ENCODE measurements around the gene ZNF516. TPM values are rescaled to one million over a fixed set of nuclear protein-coding genes. Genes with fewer than 3 reads are reported as not detected.
A peak's percentile ranks its signal among the peaks of the same experiment; 100 is the strongest.

ZNF516 gene
- total and polyA plus RNA-seq, 10 of the 15 experiments (the other 5 are each of a cell fraction or from before 2014, with no cell fraction given), result 2.0 to 32.0 (median 8.3) TPM

- in situ Hi-C loops (cut with MboI), result no loop called here
- BruUV-seq (replicated peaks), result no TSS peak
- peak overlapping the region; percentile 61 for H3K4me3 ChIP-seq
- H3K4me2 ChIP-seq (ENCODE audit: control insufficient read depth, insufficient read depth), result peak overlapping the region; percentile 84
- peak overlapping the region; percentile 95 for H3K27ac ChIP-seq (ENCODE audit: control insufficient read depth, insufficient read depth)
- H3K9me3 ChIP-seq (replicated peaks; ENCODE audit: control insufficient read depth, insufficient read depth, low read length), result no peaks in the 10 kb centered on the region
- no peaks in the 10 kb centered on the region for H4K20me1 ChIP-seq (ENCODE audit: control insufficient read depth, insufficient read depth)
- ChIA-PET SMC1A (ENCODE audit: uncharacterized antibody, unreplicated experiment) (interaction anchor here (0.6 to 2.4 kb wide), 6 partner anchors 10 to 1751 kb away, joined by 3 to 10 read pairs (median 5); no protein-coding TSS in a partner anchor), RAD21 (ENCODE audit: unreplicated experiment) (interaction anchor here (1.0 to 1.2 kb wide), 2 partner anchors 10 to 49 kb away, joined by 3 to 5 read pairs; no protein-coding TSS in a partner anchor), CTCF (interaction anchor here (0.7 to 1.4 kb wide), 4 partner anchors 9 to 303 kb away, joined by 3 to 5 read pairs (median 4); no protein-coding TSS in a partner anchor), POLR2A (interaction anchor here (0.7 kb wide), 1 partner anchor 20 kb away, joined by 4 read pairs; no protein-coding TSS in a partner anchor)
- H3K36me3 ChIP-seq (ENCODE audit: control insufficient read depth in 2 of 2, insufficient read depth in 2 of 2, low read length in 1 of 2), result no peaks in the 10 kb centered on the region
- H3K4me1 ChIP-seq (ENCODE audit: control insufficient read depth, insufficient read depth, low read length), result peaks cover 9% of the 10 kb centered on the region; the same call in 1 of the 2 replicates
- peak overlapping the region; percentile 35; the same call in 1 of the 2 replicates for H3K9ac ChIP-seq (ENCODE audit: control insufficient read depth, insufficient read depth, low read length)
- ATAC-seq (peak; percentile 91), FAIRE-seq (peak; percentile 95), DNase-seq (ENCODE audit: low read depth, low spot score) (peak; percentile 96)
- WGBS (ENCODE audit: insufficient coverage, insufficient replicate concordance, low lambda C conversion rate, missing lambda C conversion rate), result 13% methylated on average over 10 of the region's 10 CpGs
- H2AFZ ChIP-seq (ENCODE audit: control insufficient read depth, low read depth, low read length), result peak overlapping the region; percentile 60
- intact Hi-C loops (cut with micrococcal nuclease; ENCODE audit: unreplicated experiment), result loop anchor here (10.0 kb wide), 3 partner anchors 325 to 2005 kb away; partner anchors contain the start of genes CNDP2 and ZNF236
- no peaks in the 10 kb centered on the region for H3K27me3 ChIP-seq (replicated peaks in 1 of 2; ENCODE audit: control insufficient read depth in 2 of 2, insufficient read depth in 2 of 2, low read length in 1 of 2)
- peaks cover 6% of the 10 kb centered on the region for H3K79me2 ChIP-seq (ENCODE audit: control insufficient read depth, insufficient read depth, low read length)
- 0 out of 2 replicates have a peak, but pooled peaks have one; percentile 52 for TF ChIP-seq PML (IDR thresholded peaks at IDR 0.05; ENCODE audit: low read length)
- no peak for TF ChIP-seq SUPT20H (IDR thresholded peaks at IDR 0.05; ENCODE audit: borderline replicate concordance, control insufficient read depth, low read depth, low read length)
- no peak for TF ChIP-seq ESRRA (IDR thresholded peaks at IDR 0.05; ENCODE audit: low read length)
- no peak for TF ChIP-seq IRF5 (IDR thresholded peaks at IDR 0.05; ENCODE audit: borderline replicate concordance)
- peak; percentile 84 for TF ChIP-seq JUNB (IDR thresholded peaks at IDR 0.05)
- TF ChIP-seq TBL1XR1 (IDR thresholded peaks at IDR 0.05; ENCODE audit: low read depth, low read length), result peak; percentile 98
- no peak for TF ChIP-seq POLR2AphosphoS2 (IDR thresholded peaks at IDR 0.05; ENCODE audit: low read depth, low read length)
- TF ChIP-seq BACH1 (IDR thresholded peaks at IDR 0.05; ENCODE audit: borderline replicate concordance), result no peak; the same call in 1 of the 2 replicates
- TF ChIP-seq, protein P1, sequence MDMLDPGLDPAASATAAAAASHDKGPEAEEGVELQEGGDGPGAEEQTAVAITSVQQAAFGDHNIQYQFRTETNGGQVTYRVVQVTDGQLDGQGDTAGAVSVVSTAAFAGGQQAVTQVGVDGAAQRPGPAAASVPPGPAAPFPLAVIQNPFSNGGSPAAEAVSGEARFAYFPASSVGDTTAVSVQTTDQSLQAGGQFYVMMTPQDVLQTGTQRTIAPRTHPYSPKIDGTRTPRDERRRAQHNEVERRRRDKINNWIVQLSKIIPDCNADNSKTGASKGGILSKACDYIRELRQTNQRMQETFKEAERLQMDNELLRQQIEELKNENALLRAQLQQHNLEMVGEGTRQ (IDR thresholded peaks at IDR 0.05; ENCODE audit: borderline replicate concordance, low read depth, low read length), result no peak
- TF ChIP-seq ZZZ3 (IDR thresholded peaks at IDR 0.05; ENCODE audit: control insufficient read depth, insufficient read length, low read depth), result no peak
- TF ChIP-seq KDM1A (IDR thresholded peaks at IDR 0.05; ENCODE audit: borderline replicate concordance), result no peak
- TF ChIP-seq PAX8 (IDR thresholded peaks at IDR 0.05), result no peak
- no peak for TF ChIP-seq HSF1 (IDR thresholded peaks at IDR 0.05; ENCODE audit: low read depth, low read length)
- peak; percentile 70 for TF ChIP-seq CREM (IDR thresholded peaks at IDR 0.05; ENCODE audit: low read depth)
- no peak for TF ChIP-seq MYC (IDR thresholded peaks at IDR 0.05; ENCODE audit: insufficient read depth, insufficient read length, insufficient replicate concordance, low read length, severe bottlenecking)
- no peak for TF ChIP-seq STAT1 (conservative IDR thresholded peaks at IDR 0.05)
- peak; percentile 30; the same call in 1 of the 2 replicates for TF ChIP-seq ZBED1 (IDR thresholded peaks at IDR 0.05; ENCODE audit: borderline replicate concordance)
- peak; percentile 98 for TF ChIP-seq ZNF217 (IDR thresholded peaks at IDR 0.05)
- TF ChIP-seq IRF4 (IDR thresholded peaks at IDR 0.05; ENCODE audit: low read depth, low read length), result peak; percentile 92
- no peak for TF ChIP-seq SUZ12 (IDR thresholded peaks at IDR 0.05; ENCODE audit: unreplicated experiment)
- TF ChIP-seq SMC3 (IDR thresholded peaks at IDR 0.05; ENCODE audit: borderline replicate concordance, low read length), result peak; percentile 20; the same call in 1 of the 2 replicates
- no peak for TF ChIP-seq RB1 (IDR thresholded peaks at IDR 0.05; ENCODE audit: borderline replicate concordance)
Observed at GRCh38 chr18:76499637-76500340, 4.7 kb upstream of the ZNF516 start.

Data from GM12878 (cell line).